HCT116 (cell line): ENCODE results near the gene CD27. TPM values are rescaled to one million over a fixed set of nuclear protein-coding genes. Genes with fewer than 3 reads are reported as not detected.

Experiments
- ATAC-seq: fragments of 200-7000 bp; cut with Tn5 transposase; 2 replicates; pipeline ENCODE4 v1.9.1; 2020; ENCODE audit warnings: mild to moderate bottlenecking, moderate library complexity
- BruUV-seq: library from RNA; stranded (reverse); fragments of 400-500 nt; replicated peaks from 2 replicates; lab custom pipeline; 2021; lab: Mats Ljungman, UMichigan
- CTCF ChIA-PET: fragments of 300-600 bp; sonication (Branson Sonifier 250); formaldehyde crosslinking; loops from one replicate; lab custom pipeline; 2021; ENCODE audit warnings: antibody characterized with exemption; lab: Charles Lee
- POLR2A ChIA-PET: fragments of 300-600, 350-600 bp; sonication (Branson Sonifier 250); formaldehyde crosslinking; loops from one replicate; lab custom pipeline; 2021; ENCODE audit warnings: antibody characterized with exemption; lab: Charles Lee
- RAD21 ChIA-PET, 2 experiments: fragments of 300-600 bp; sonication (Branson Sonifier 250); formaldehyde crosslinking; loops; one replicate each; lab custom pipeline; 2023; ENCODE audit warnings: low total read pairs in 2 of 2; ENCODE audit not compliant: uncharacterized antibody in 2 of 2, unreplicated experiment in 2 of 2, low non-redundant PET in 1 of 2; lab: Charles Lee
- DNase-seq: peaks from one replicate; pipeline ENCODE4 v3.0.0-alpha.2; 2010; ENCODE audit warnings: low read depth, low spot score
- H2AFZ ChIP-seq: fragments of 200-600 bp; shearing (Covaris generic), sonication (generic); 2 replicates; pipeline ENCODE4 v1.6.1; 2017; ENCODE audit warnings: low read depth, mixed run types, mixed read lengths, antibody characterized with exemption, low read length; ENCODE audit not compliant: poor library complexity, severe bottlenecking
- H3K27ac ChIP-seq: 2 replicates; pipeline ENCODE4 v1.5.1; 2012; ENCODE audit warnings: low read depth, low read length
- H3K27me3 ChIP-seq: fragments of 200-600 bp; sonication (generic); 2 replicates; pipeline ENCODE4 v1.6.1; 2016; ENCODE audit warnings: mixed run types, low read length, mixed read lengths; ENCODE audit not compliant: insufficient read depth
- H3K36me3 ChIP-seq, 2 experiments: fragments of 200-500 bp in 1 of 2; fragments of 200-600 bp in 1 of 2; sonication (Bioruptor generic) in 1 of 2; sonication (generic) in 1 of 2; 2 replicates each; pipeline versions ENCODE4 v1.5.1 to v1.6.1; 2014 to 2016; ENCODE audit warnings: low read length in 2 of 2, inconsistent platforms in 1 of 2, mixed read lengths in 1 of 2, mixed run types in 1 of 2; ENCODE audit not compliant: insufficient read depth in 2 of 2, control insufficient read depth in 1 of 2
- H3K4me1 ChIP-seq, 2 experiments: fragments of 200-600 bp in 1 of 2; sonication (generic) in 1 of 2; 2 replicates each; pipeline versions ENCODE4 v1.5.1 to v1.6.1; 2012 to 2017; ENCODE audit warnings: low read length in 2 of 2, inconsistent platforms in 1 of 2, mild to moderate bottlenecking in 1 of 2, mixed read lengths in 1 of 2, mixed run types in 1 of 2, moderate library complexity in 1 of 2; ENCODE audit not compliant: insufficient read depth in 2 of 2, control insufficient read depth in 1 of 2
- H3K4me2 ChIP-seq: fragments of 200-600 bp; sonication (generic); 2 replicates; pipeline ENCODE4 v1.6.1; 2017; ENCODE audit warnings: mixed run types, low read length, mixed read lengths
- H3K4me3 ChIP-seq, 2 experiments: fragments of 200-600 bp in 1 of 2; sonication (generic) in 1 of 2; replicated peaks in 1 of 2; 2 replicates each; pipeline ENCODE4 v1.5.1; 2011 to 2016; ENCODE audit warnings: low read length in 2 of 2, control low read depth in 1 of 2, low read depth in 1 of 2, mild to moderate bottlenecking in 1 of 2, mixed read lengths in 1 of 2, mixed run types in 1 of 2
- H3K79me2 ChIP-seq: fragments of 200-600 bp; sonication (generic); 2 replicates; pipeline ENCODE4 v1.6.1; 2017; ENCODE audit warnings: mild to moderate bottlenecking, mixed run types, low read length, moderate library complexity, mixed read lengths; ENCODE audit not compliant: insufficient read depth
- H3K9ac ChIP-seq: fragments of 200-600 bp; sonication (generic); 2 replicates; pipeline ENCODE4 v1.6.1; 2016; ENCODE audit warnings: low read length, mixed read lengths
- H3K9me2 ChIP-seq: fragments of 200-600 bp; sonication (generic), shearing (Covaris generic); 2 replicates; pipeline ENCODE4 v1.6.1; 2017; ENCODE audit warnings: mixed run types, mild to moderate bottlenecking, moderate library complexity; ENCODE audit not compliant: insufficient read depth
- H3K9me3 ChIP-seq, 2 experiments: fragments of 200-500 bp in 1 of 2; fragments of 200-600 bp in 1 of 2; sonication (Bioruptor generic) in 1 of 2; sonication (generic) in 1 of 2; 2 replicates each; pipeline ENCODE4 v1.6.1; 2014 to 2017; ENCODE audit warnings: low read length in 2 of 2, mixed read lengths in 2 of 2, inconsistent platforms in 1 of 2, low read depth in 1 of 2, mild to moderate bottlenecking in 1 of 2, mixed run types in 1 of 2, moderate library complexity in 1 of 2; ENCODE audit not compliant: control insufficient read depth in 1 of 2, insufficient read depth in 1 of 2
- H4K20me1 ChIP-seq: fragments of 200-600 bp; sonication (generic), shearing (Covaris generic); 2 replicates; pipeline ENCODE4 v1.6.1; 2017; ENCODE audit warnings: mixed run types, mild to moderate bottlenecking, moderate library complexity; ENCODE audit not compliant: insufficient read depth
- CBX3 ChIP-seq: IDR thresholded peaks from 2 replicates; pipeline ENCODE4 v1.6.1; 2012; ENCODE audit warnings: low read depth
- CEBPB ChIP-seq: IDR thresholded peaks from 2 replicates; pipeline ENCODE4 v1.6.1; 2012; ENCODE audit warnings: low read depth
- CTCF ChIP-seq, 3 experiments: fragments of 200-600 bp in 1 of 3; sonication (generic) in 1 of 3; IDR thresholded peaks in 2 of 3; conservative IDR thresholded peaks in 1 of 3; 2 replicates each; pipeline ENCODE4 v1.5.1; 2012 to 2017; ENCODE audit warnings: low read depth in 2 of 3, low read length in 2 of 3, antibody characterized with exemption in 1 of 3, borderline replicate concordance in 1 of 3, control low read depth in 1 of 3, mild to moderate bottlenecking in 1 of 3, mixed read lengths in 1 of 3, mixed run types in 1 of 3, moderate library complexity in 1 of 3; ENCODE audit not compliant: insufficient read depth in 1 of 3
- EZH2 ChIP-seq: fragments of 200-600 bp; sonication (generic); IDR thresholded peaks from 2 replicates; pipeline ENCODE4 v1.6.1; 2017; ENCODE audit warnings: antibody characterized with exemption, mixed run types
- EZH2phosphoT487 ChIP-seq: fragments of 200-600 bp; IDR thresholded peaks from 2 replicates; pipeline ENCODE4 v1.6.1; 2018; ENCODE audit warnings: antibody characterized with exemption, borderline replicate concordance
- FOSL1 ChIP-seq: IDR thresholded peaks from 2 replicates; pipeline ENCODE4 v1.6.1; 2012; ENCODE audit warnings: low read depth
- JUND ChIP-seq: IDR thresholded peaks from 2 replicates; pipeline ENCODE4 v1.6.1; 2012
- MAX ChIP-seq: IDR thresholded peaks from 2 replicates; pipeline ENCODE4 v1.6.1; 2012
- POLR2A ChIP-seq: IDR thresholded peaks from 2 replicates; pipeline ENCODE4 v1.7.0; 2011; ENCODE audit warnings: borderline replicate concordance; ENCODE audit not compliant: insufficient read depth, insufficient read length; ENCODE audit errors: extremely low read depth
- POLR2AphosphoS5 ChIP-seq: IDR thresholded peaks from 2 replicates; pipeline ENCODE4 v1.6.1; 2011; ENCODE audit warnings: mild to moderate bottlenecking, low read depth, low read length, moderate library complexity
- RAD21 ChIP-seq: IDR thresholded peaks from 2 replicates; pipeline ENCODE4 v1.6.1; 2012; ENCODE audit warnings: low read depth, mild to moderate bottlenecking
- REST ChIP-seq: IDR thresholded peaks from 2 replicates; pipeline ENCODE4 v1.6.1; 2012; ENCODE audit warnings: low read depth
- SP1 ChIP-seq: IDR thresholded peaks from 2 replicates; pipeline ENCODE4 v1.6.1; 2012; ENCODE audit warnings: low read depth
- SRF ChIP-seq: IDR thresholded peaks from 2 replicates; pipeline ENCODE4 v1.6.1; 2012; ENCODE audit warnings: low read depth
- TCF7L2 ChIP-seq: IDR thresholded peaks from 2 replicates; pipeline ENCODE4 v1.7.0; 2011; ENCODE audit warnings: borderline replicate concordance, inconsistent platforms; ENCODE audit not compliant: insufficient read depth, insufficient read length; ENCODE audit errors: extremely low read depth
- ZBTB33 ChIP-seq: IDR thresholded peaks from 2 replicates; pipeline ENCODE4 v1.6.1; 2011; ENCODE audit warnings: mild to moderate bottlenecking, low read length, moderate library complexity; ENCODE audit not compliant: insufficient replicate concordance; ENCODE audit errors: extremely low read depth
- ZNF274 ChIP-seq: fragments of 200-500 bp; sonication (Bioruptor generic); IDR thresholded peaks from 2 replicates; pipeline ENCODE4 v1.6.1; 2014; ENCODE audit warnings: mild to moderate bottlenecking, low read depth, low read length, inconsistent platforms
- intact Hi-C: fragments of 100-400 bp; cut with micrococcal nuclease; formaldehyde crosslinking; loops from 2 replicates; pipeline ENCODE4 v1.10.0; 2022
- total RNA-seq: library from RNA; stranded (reverse); gene quantifications from one replicate; pipeline ENCODE4 v1.2.1, GENCODE V29; 2021; ENCODE audit not compliant: unreplicated experiment

Gene CD27
- total RNA-seq, 1 experiment from 2014 or later: 0.25 TPM

- no peak overlapping the region for H3K9ac ChIP-seq
Observed at GRCh38 chr12:6434205-6435140, 10.3 kb upstream of the CD27 start.

More at GRCh38 chr12:6434205-6435140, 10.3 kb upstream of the CD27 start:
- no peaks in the 10 kb centered on the region for H3K27me3 ChIP-seq
- TF ChIP-seq SRF (no peak), CEBPB (no peak), JUND (no peak), ZBTB33 (no peak), POLR2A (no peak), CBX3 (no peak), RAD21 (no peak), SP1 (no peak), REST (no peak), MAX (no peak), ZNF274 (no peak), EZH2phosphoT487 (no peak), EZH2 (no peak), FOSL1 (no peak), TCF7L2 (no peak), POLR2AphosphoS5 (no peak), CTCF (IDR thresholded peaks at IDR 0.05 in 2 of 3, conservative IDR thresholded peaks at IDR 0.05 in 1 of 3; ENCODE audit: borderline replicate concordance in 1 of 3, insufficient read depth in 1 of 3, low read depth in 2 of 3, low read length in 2 of 3) (no peak)
- no TSS peak for BruUV-seq
- no peaks in the 10 kb centered on the region for H3K9me2 ChIP-seq
- H4K20me1 ChIP-seq: no peaks in the 10 kb centered on the region
- H2AFZ ChIP-seq: no peak overlapping the region
- H3K4me2 ChIP-seq: no peak overlapping the region
- H3K27ac ChIP-seq: no peak overlapping the region
- DNase-seq (no peak), ATAC-seq (no peak)
- ChIA-PET CTCF (no interaction called here), RAD21 (no interaction called here), POLR2A (interaction anchor here (1.4 kb wide), 1 partner anchor 100 kb away, joined by 3 read pairs; no protein-coding TSS in a partner anchor)
- H3K4me1 ChIP-seq: peaks cover 16 to 24% of the 10 kb centered on the region in 2 experiments
- no peak overlapping the region for H3K4me3 ChIP-seq
- no peaks in the 10 kb centered on the region for H3K9me3 ChIP-seq
- no peaks in the 10 kb centered on the region for H3K36me3 ChIP-seq
- intact Hi-C loops: no loop called here
- H3K79me2 ChIP-seq: no peaks in the 10 kb centered on the region
